H1 (cell line): Measurements from ENCODE around the gene FXYD3. TPM values are rescaled to one million over a fixed set of nuclear protein-coding genes. Genes with fewer than 3 reads are reported as not detected.

ENCODE experiments used
- CTCF ChIA-PET: fragments of 300-600 bp; sonication (Branson Sonifier 250); formaldehyde crosslinking; loops from one replicate; lab custom pipeline; 2021; ENCODE audit not compliant: partially characterized antibody; lab: Charles Lee
- POLR2A ChIA-PET: fragments of 300-600 bp; sonication (Branson Sonifier 250); formaldehyde crosslinking; loops from one replicate; lab custom pipeline; 2021; ENCODE audit warnings: inconsistent platforms; ENCODE audit not compliant: partially characterized antibody; lab: Charles Lee
- DNase-seq, 2 experiments: peaks; one replicate each; pipeline versions ENCODE4 v3.0.0 to v3.0.0-alpha.2; 2010 to 2022; ENCODE audit warnings: low spot score in 2 of 2, low read depth in 1 of 2, mixed read lengths in 1 of 2
- FAIRE-seq: peaks from 2 replicates; lab custom pipeline; 2011; peaks lifted over from hg19 to GRCh38; lab: Jason Lieb, UNC
- H2AFZ ChIP-seq: 2 replicates; pipeline ENCODE4 v1.8.1; 2012; ENCODE audit warnings: low read length, inconsistent platforms
- H2AK5ac ChIP-seq: 2 replicates; pipeline ENCODE4 v1.6.1; 2013; ENCODE audit warnings: low read depth, low read length
- H2BK120ac ChIP-seq: replicated peaks from 2 replicates; pipeline ENCODE3; 2013; ENCODE audit warnings: low read depth, low read length, inconsistent platforms
- H2BK12ac ChIP-seq: 2 replicates; pipeline ENCODE4 v1.6.1; 2013; ENCODE audit warnings: low read depth, low read length
- H2BK15ac ChIP-seq: 2 replicates; pipeline ENCODE4 v1.6.1; 2013; ENCODE audit warnings: low read length
- H2BK20ac ChIP-seq: 2 replicates; pipeline ENCODE4 v1.6.1; 2013; ENCODE audit warnings: low read length
- H2BK5ac ChIP-seq: 2 replicates; pipeline ENCODE4 v1.6.1; 2013; ENCODE audit warnings: low read depth, low read length
- H3K14ac ChIP-seq: 2 replicates; pipeline ENCODE4 v1.6.1; 2013; ENCODE audit warnings: inconsistent platforms; ENCODE audit not compliant: insufficient read length
- H3K18ac ChIP-seq: 2 replicates; pipeline ENCODE4 v1.6.1; 2013; ENCODE audit warnings: low read length; ENCODE audit errors: extremely low read depth
- H3K23ac ChIP-seq: 2 replicates; pipeline ENCODE4 v1.6.1; 2013; ENCODE audit warnings: inconsistent platforms; ENCODE audit not compliant: insufficient read length
- H3K23me2 ChIP-seq: 2 replicates; pipeline ENCODE4 v1.6.1; 2013; ENCODE audit warnings: low read depth, low read length
- H3K27ac ChIP-seq: 2 replicates; pipeline ENCODE4 v1.6.1; 2011; ENCODE audit warnings: low read depth, low read length, inconsistent platforms
- H3K27me3 ChIP-seq, 4 experiments: replicated peaks in 1 of 4; 1 replicate in 1 of 4; 2 replicates in 3 of 4; pipeline versions ENCODE4 v1.6.1 to v1.8.1; 2011 to 2013; ENCODE audit warnings: low read length in 3 of 4, mild to moderate bottlenecking in 3 of 4, inconsistent platforms in 2 of 4, mixed read lengths in 2 of 4, moderate library complexity in 1 of 4; ENCODE audit not compliant: control insufficient read depth in 3 of 4, insufficient read depth in 3 of 4; ENCODE audit errors: extremely low read depth in 1 of 4
- H3K36me3 ChIP-seq, 4 experiments: 2 replicates each; pipeline versions ENCODE4 v1.6.1 to v1.8.1; 2011 to 2013; ENCODE audit warnings: mild to moderate bottlenecking in 4 of 4, low read length in 3 of 4, moderate library complexity in 2 of 4, control low read depth in 1 of 4, inconsistent platforms in 1 of 4; ENCODE audit not compliant: insufficient read depth in 4 of 4, control insufficient read depth in 2 of 4
- H3K4ac ChIP-seq: replicated peaks from 2 replicates; pipeline ENCODE3; 2013; ENCODE audit warnings: low read length, low read depth, mixed read lengths, inconsistent platforms; ENCODE audit not compliant: insufficient read length
- H3K4me1 ChIP-seq, 4 experiments: replicated peaks in 1 of 4; 1 replicate in 1 of 4; 2 replicates in 3 of 4; pipeline versions ENCODE4 v1.6.1 to v1.8.1; 2011 to 2013; ENCODE audit warnings: low read length in 3 of 4, inconsistent platforms in 2 of 4, mixed read lengths in 1 of 4; ENCODE audit not compliant: insufficient read depth in 4 of 4, control insufficient read depth in 3 of 4
- H3K4me2 ChIP-seq, 2 experiments: 2 replicates each; pipeline versions ENCODE4 v1.6.1 to v1.8.1; 2011 to 2013; ENCODE audit warnings: low read depth in 2 of 2, low read length in 2 of 2, control low read depth in 1 of 2, inconsistent platforms in 1 of 2, mild to moderate bottlenecking in 1 of 2; ENCODE audit not compliant: insufficient read depth in 1 of 2
- H3K4me3 ChIP-seq, 4 experiments: fragments of 200-600, 300-600 bp in 1 of 4; sonication (generic), shearing (Covaris generic), sonication (Bioruptor Twin) in 1 of 4; 2 replicates each; pipeline versions ENCODE4 v1.5.1 to v1.8.1; 2011 to 2016; ENCODE audit warnings: low read length in 4 of 4, low read depth in 3 of 4, control low read depth in 2 of 4, inconsistent platforms in 2 of 4, mild to moderate bottlenecking in 2 of 4, mixed read lengths in 1 of 4, moderate library complexity in 1 of 4; ENCODE audit not compliant: insufficient read depth in 2 of 4; ENCODE audit errors: extremely low read depth in 1 of 4
- H3K56ac ChIP-seq: replicated peaks from 2 replicates; pipeline ENCODE3; 2013; ENCODE audit warnings: low read depth, mild to moderate bottlenecking, mixed read lengths, low read length, inconsistent platforms; ENCODE audit not compliant: insufficient read length
- H3K79me1 ChIP-seq: 2 replicates; pipeline ENCODE4 v1.6.1; 2013; ENCODE audit warnings: low read depth, low read length, control low read depth
- H3K79me2 ChIP-seq, 2 experiments: 2 replicates each; pipeline versions ENCODE4 v1.6.1 to v1.8.1; 2012 to 2013; ENCODE audit warnings: low read length in 2 of 2, mild to moderate bottlenecking in 2 of 2, inconsistent platforms in 1 of 2; ENCODE audit not compliant: insufficient read depth in 2 of 2, control insufficient read depth in 1 of 2
- H3K9ac ChIP-seq, 4 experiments: replicated peaks in 1 of 4; 1 replicate in 1 of 4; 2 replicates in 3 of 4; pipeline versions ENCODE4 v1.6.1 to v1.8.1; 2011 to 2013; ENCODE audit warnings: low read depth in 3 of 4, low read length in 3 of 4, control low read depth in 2 of 4, mild to moderate bottlenecking in 2 of 4, moderate library complexity in 2 of 4, inconsistent platforms in 1 of 4; ENCODE audit errors: extremely low read depth in 1 of 4
- H3K9me3 ChIP-seq, 2 experiments: 2 replicates each; pipeline versions ENCODE4 v1.6.1 to v1.8.1; 2012 to 2013; ENCODE audit warnings: mild to moderate bottlenecking in 2 of 2, moderate library complexity in 2 of 2, control low read depth in 1 of 2, inconsistent platforms in 1 of 2, low read depth in 1 of 2, low read length in 1 of 2, mixed read lengths in 1 of 2; ENCODE audit not compliant: insufficient read depth in 2 of 2
- H4K20me1 ChIP-seq, 2 experiments: replicated peaks in 1 of 2; 2 replicates each; pipeline versions ENCODE3 to v1.8.1; 2011 to 2013; ENCODE audit warnings: inconsistent platforms in 2 of 2, low read length in 2 of 2, mild to moderate bottlenecking in 1 of 2; ENCODE audit not compliant: insufficient read depth in 2 of 2, control insufficient read depth in 1 of 2
- H4K5ac ChIP-seq: 2 replicates; pipeline ENCODE4 v1.6.1; 2013; ENCODE audit warnings: low read length, low read depth, mixed read lengths, inconsistent platforms; ENCODE audit not compliant: insufficient read length
- H4K8ac ChIP-seq: 2 replicates; pipeline ENCODE4 v1.8.0; 2013; ENCODE audit warnings: mild to moderate bottlenecking, moderate library complexity, low read length, inconsistent platforms; ENCODE audit not compliant: insufficient read depth; ENCODE audit errors: extremely low read depth
- H4K91ac ChIP-seq: replicated peaks from 2 replicates; pipeline ENCODE3; 2013; ENCODE audit warnings: low read length, mixed read lengths, inconsistent platforms; ENCODE audit not compliant: insufficient read length
- BACH1 ChIP-seq: IDR thresholded peaks from 2 replicates; pipeline ENCODE4 v1.6.1; 2012; ENCODE audit warnings: low read length, improper control_type of control experiment
- KDM1A ChIP-seq: fragments of 200-600, 300-600 bp; sonication (generic); IDR thresholded peaks from 2 replicates; pipeline ENCODE4 v1.7.1; 2016; ENCODE audit warnings: mild to moderate bottlenecking, low read length, borderline replicate concordance
- POLR2AphosphoS5 ChIP-seq: IDR thresholded peaks from 2 replicates; pipeline ENCODE4 v1.6.1; 2011; ENCODE audit warnings: low read depth, low read length
- TAF7 ChIP-seq: optimal IDR thresholded peaks from 2 replicates; pipeline ENCODE3; 2011; ENCODE audit warnings: low read depth, mild to moderate bottlenecking, inconsistent platforms, low read length, moderate library complexity, borderline replicate concordance
- WGBS, 2 experiments: shearing (Covaris generic) in 1 of 2; methylation state at CpG; one replicate each; pipeline versions ENCODE4 v1.1.6 to v1.1.7; 2013 to 2015; ENCODE audit warnings: low lambda C conversion rate in 2 of 2, mixed read lengths in 2 of 2, inconsistent platforms in 1 of 2, low coverage in 1 of 2, missing lambda C conversion rate in 1 of 2; ENCODE audit not compliant: insufficient replicate concordance in 2 of 2, insufficient coverage in 1 of 2, insufficient read length in 1 of 2; ENCODE audit errors: extremely low coverage in 1 of 2, missing lambda C conversion rate in 1 of 2; 5-methylcytosine and 5-hydroxymethylcytosine counted together
- polyA plus RNA-seq, 7 experiments: library from polyadenylated mRNA; depleted of rRNA in 3 of 7; stranded (reverse) in 5 of 7; unstranded in 2 of 7; fragments of >200 nt in 5 of 7; fragments of 200-250 nt in 2 of 7; gene quantifications; 1 replicate in 5 of 7; 2 replicates in 1 of 7; 4 replicates in 1 of 7; pipeline versions ENCODE4 v1.2.1 to v1.2.3, GENCODE V29; 2011 to 2013; ENCODE audit warnings: missing spikeins in 2 of 7, mixed read lengths in 2 of 7
- total RNA-seq: library from RNA; stranded (reverse); fragmentation: NEBNext Ultra II Directional; extraction: Animal tissue kit (Norgen Biotek cat#: 25700); gene quantifications from 2 replicates; pipeline ENCODE4 v1.2.1, GENCODE V29; 2021

The FXYD3 gene
- total and polyA plus RNA-seq, 2 of the 8 experiments (the other 6 are each of a cell fraction or from before 2014, with no cell fraction given), result 0.33 TPM; not detected in 1

- Histone ChIP-seq H3K36me3 (no peaks in the 10 kb centered on the region), H2AK5ac (no peak overlapping the region), H3K56ac (no peak overlapping the region), H3K23me2 (peaks cover 7% of the 10 kb centered on the region; the same call in 1 of the 2 replicates), H3K4me3 (no peak overlapping the region), H3K27me3 (no peaks in the 10 kb centered on the region; a peak in 1 of 7 replicates), H3K4ac (no peak overlapping the region), H4K91ac (no peak overlapping the region), H2BK5ac (no peak overlapping the region), H3K23ac (no peak overlapping the region), H3K14ac (no peak overlapping the region), H2BK20ac (no peak overlapping the region), H4K20me1 (peaks cover 0 to 7% of the 10 kb centered on the region in 2 experiments), H4K8ac (no peak overlapping the region), H3K27ac (no peak overlapping the region), H3K4me1 (peaks cover 0 to 4% (median 1%) of the 10 kb centered on the region in 4 experiments; a peak in 2 of 7 replicates), H3K18ac (no peak overlapping the region), H3K4me2 (no peak overlapping the region), H3K9me3 (no peaks in the 10 kb centered on the region), H4K5ac (no peak overlapping the region), H3K9ac (no peak overlapping the region), H3K79me1 (no peaks in the 10 kb centered on the region), H3K79me2 (no peaks in the 10 kb centered on the region), H2BK15ac (no peak overlapping the region), H2BK120ac (no peak overlapping the region), H2AFZ (no peak overlapping the region), H2BK12ac (no peak overlapping the region)
- FAIRE-seq (no peak), DNase-seq (no peak)
- ChIA-PET CTCF (interaction anchor here (1.0 to 1.7 kb wide), 5 partner anchors 17 to 268 kb away, joined by 3 to 5 read pairs (median 3); partner anchors contain the start of gene LGI4), POLR2A (interaction anchor here (1.7 kb wide), 1 partner anchor 9 kb away, joined by 4 read pairs; no protein-coding TSS in a partner anchor)
- 56% methylated on average over 2 of the region's 2 CpGs; no CpG with 5 or more reads in 1 of the 2 experiments for WGBS, 2 experiments
- 0 out of 2 replicates have a peak, but pooled peaks have one; percentile 18 for TF ChIP-seq KDM1A
- TF ChIP-seq BACH1, result no peak
- no peak for TF ChIP-seq TAF7
- TF ChIP-seq POLR2AphosphoS5, result no peak
Observed at GRCh38 chr19:35106898-35107541, 8.6 kb upstream of the FXYD3 start.
